ENCODE data around the gene DAGLA.
"Not testable (repeated sequence)": the region's sequence is repeated elsewhere in the genome, so short reads cannot be mapped to it uniquely, and the experiment has no call there.

Gene DAGLA

GRCh38 chr11:61679893-61680621 lies at the start of gene DAGLA:
TSS of gene DAGLA (plus strand) at chr11:61680391. CDS start at chr11:61720156, 39,765 bp downstream.
- DNase-seq, result peak; percentile 78

DNA sequence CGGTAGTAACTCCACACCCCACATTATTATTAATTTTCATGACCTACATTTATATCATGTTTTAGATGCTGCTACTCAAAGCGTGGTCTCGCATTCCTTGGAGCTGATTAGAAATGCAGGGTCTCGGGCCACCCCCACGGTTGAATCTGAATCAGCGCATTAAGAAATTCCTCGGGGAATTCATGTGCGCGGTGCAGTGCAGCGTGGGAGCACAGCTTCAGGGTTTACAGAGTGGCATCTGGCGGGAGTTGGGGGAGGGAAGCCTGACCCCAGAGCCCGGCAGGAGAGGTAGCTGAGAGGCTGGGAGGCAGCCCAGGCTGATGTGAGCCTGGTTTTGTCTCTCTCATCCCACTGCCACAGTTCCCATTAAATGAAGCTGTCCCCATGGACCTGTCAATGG lies 48.1 kb upstream of the DAGLA start:
- DNase-seq, result no peak

DNA sequence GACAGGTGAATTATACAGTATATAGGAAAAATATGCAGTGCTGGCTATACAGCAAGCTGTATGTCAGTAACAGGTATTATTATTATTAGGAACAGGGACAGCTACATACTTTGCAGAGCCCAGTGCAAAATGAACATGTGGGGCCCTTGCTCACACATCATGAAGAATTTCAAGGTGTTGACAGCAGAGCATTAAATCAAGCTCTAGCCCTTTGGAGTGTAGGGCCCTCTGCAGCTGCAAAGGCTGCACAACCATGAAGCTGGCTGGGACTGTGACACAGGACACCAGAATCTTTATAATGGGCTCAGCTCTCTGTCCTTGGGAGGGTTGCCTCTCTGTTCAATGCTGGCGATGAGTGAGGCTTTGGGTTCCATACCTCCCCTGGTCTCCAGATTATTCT lies 44.9 kb upstream of the DAGLA start:
- no peak for DNase-seq

DNA sequence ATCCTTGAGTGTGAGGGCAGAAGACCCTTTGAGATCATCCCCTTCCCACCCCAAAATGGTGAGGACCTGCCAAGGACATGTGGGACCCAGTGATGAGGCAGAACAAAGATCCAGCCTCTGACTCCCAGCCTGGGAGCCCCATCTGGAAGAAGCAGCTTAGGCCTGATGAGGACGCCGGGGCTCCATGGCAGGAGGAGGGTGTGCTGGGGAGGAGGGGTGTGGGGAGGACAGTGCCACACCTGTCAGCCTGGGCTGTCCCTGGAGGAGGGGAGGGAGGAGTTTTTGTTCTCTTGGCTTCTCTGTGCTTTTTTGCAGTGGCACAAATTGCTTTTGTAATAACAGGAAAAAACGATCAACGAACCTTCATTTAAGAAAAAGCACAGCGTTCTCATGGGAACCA lies 44.4 kb upstream of the DAGLA start:
- DNase-seq, result no peak

- DNase-seq, result no peak
Measured at GRCh38 chr11:61636676-61637075, 43.5 kb upstream of the DAGLA start.

DNA sequence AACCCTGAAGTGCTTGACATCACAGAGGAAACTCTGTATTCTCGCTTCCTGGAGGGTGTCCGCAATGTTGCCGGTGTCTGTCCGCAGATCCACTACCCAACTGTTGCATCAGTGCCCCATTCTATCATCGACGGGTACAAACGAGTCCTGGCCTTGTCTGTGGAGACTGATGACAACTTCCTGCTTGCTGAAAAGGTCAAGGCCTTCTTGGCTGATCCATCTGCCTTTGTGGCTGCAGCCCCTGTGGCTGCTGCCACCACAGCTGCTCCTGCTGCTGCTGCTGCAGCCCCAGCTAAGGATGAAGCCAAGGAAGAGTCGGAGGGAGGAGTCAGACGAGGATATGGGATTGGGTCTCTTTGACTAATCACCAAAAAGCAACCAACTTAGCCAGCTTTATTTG lies 42.9 kb upstream of the DAGLA start:
- DNase-seq, result no peak

- no peak for DNase-seq
Measured at GRCh38 chr11:61639816-61640443, 40.3 kb upstream of the DAGLA start.

GRCh38 chr11:61642162-61642561 lies 38.0 kb upstream of the DAGLA start:
- no peak for DNase-seq

DNA sequence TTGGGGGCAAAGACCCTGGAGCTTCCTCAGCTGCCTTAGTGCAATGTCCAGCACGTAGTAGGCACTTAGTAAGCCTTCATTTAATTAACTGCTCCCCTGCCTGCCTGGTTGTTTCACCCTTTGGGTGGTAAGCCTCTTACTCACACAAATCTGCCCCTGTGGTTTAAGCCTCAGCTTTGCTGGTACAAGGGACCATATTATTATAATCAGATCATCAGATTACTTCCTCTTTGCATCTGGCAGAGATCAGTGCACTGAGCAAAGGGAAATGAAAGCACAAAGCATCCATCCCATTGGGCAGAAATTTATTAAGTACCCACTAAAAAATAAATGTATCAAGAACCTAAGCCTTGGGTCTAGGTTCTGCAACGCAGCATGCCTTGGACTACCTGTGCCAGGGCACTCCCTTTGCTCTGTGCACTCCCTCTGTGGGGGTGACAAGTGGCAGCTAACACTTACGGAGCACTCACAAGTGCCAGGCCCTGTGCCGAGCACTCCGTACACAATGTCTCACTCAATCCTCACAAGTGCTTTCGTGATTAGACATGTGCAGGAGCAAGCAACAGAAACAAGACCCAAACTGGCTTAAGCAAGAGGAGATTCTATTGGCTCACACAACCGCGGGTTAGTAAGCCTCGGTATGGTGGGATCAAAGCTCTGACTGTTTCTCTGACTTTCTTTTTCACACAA lies 34.9 kb upstream of the DAGLA start:
- DNase-seq, result no peak

- DNase-seq, result no peak
Measured at GRCh38 chr11:61647529-61647928, 32.7 kb upstream of the DAGLA start.

- DNase-seq, result no peak
Measured at GRCh38 chr11:61650781-61651571, 29.2 kb upstream of the DAGLA start.

- no peak for DNase-seq
Measured at GRCh38 chr11:61652135-61652534, 28.1 kb upstream of the DAGLA start.

DNA sequence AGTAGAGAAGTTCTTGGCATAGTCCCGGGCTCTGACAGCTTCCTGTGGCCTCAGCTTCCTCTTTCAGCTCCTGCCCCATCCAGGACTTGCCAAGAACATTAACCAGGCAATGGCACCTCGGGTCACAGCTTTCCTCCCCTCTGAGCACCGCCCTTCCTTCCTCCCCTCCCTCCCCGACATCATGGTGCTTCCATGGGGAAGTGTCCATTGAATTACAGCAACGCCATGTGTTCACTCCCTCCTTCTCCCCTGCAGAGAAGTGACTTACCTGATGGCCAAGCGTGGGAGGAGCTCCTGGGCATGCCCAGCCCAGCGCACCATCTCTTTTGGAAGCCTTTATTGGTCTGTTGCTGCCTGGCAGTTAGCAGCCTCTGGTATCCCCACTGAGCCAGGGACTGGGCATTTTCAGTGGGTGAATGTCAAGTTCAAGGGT lies 25.8 kb upstream of the DAGLA start:
- DNase-seq, result no peak

- DNase-seq, result not testable (repeated sequence)
Measured at GRCh38 chr11:61655266-61656159, 24.7 kb upstream of the DAGLA start.

DNA sequence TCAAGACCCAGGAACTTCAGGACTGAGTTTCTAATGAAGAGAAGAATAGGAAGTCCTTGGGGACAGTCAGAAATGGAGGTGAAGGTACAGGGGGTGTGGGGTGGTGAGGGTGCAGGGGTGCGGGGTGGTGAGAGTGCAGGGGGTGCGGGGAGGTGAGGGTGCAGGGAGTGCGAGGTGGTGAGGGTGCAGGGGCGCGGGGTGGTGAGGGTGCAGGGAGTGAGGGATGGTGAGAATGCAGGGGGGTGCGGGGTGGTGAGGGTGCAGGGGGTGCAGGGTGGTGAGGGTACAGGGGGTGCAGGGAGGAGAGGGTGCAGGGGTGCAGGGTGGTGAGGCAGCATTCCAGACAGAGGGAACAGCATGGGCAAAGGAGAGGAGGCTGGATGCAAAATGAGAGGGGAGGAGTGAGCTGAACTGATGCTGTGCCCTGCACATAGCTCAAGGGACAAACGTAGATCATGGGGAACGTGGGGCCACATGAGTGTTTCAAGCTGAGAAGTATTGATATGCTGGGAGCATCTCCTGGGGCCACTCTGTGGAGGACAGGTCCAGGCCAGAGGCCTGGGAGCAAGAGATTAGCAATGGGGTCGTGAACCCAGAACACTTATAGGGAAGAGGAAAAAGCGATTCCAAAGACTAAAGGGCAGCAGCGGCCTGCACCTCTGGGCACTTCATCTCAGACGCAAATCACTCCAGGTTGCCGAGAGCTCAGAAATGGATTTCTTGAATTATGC lies 23.7 kb upstream of the DAGLA start:
- DNase-seq, result no peak

DNA sequence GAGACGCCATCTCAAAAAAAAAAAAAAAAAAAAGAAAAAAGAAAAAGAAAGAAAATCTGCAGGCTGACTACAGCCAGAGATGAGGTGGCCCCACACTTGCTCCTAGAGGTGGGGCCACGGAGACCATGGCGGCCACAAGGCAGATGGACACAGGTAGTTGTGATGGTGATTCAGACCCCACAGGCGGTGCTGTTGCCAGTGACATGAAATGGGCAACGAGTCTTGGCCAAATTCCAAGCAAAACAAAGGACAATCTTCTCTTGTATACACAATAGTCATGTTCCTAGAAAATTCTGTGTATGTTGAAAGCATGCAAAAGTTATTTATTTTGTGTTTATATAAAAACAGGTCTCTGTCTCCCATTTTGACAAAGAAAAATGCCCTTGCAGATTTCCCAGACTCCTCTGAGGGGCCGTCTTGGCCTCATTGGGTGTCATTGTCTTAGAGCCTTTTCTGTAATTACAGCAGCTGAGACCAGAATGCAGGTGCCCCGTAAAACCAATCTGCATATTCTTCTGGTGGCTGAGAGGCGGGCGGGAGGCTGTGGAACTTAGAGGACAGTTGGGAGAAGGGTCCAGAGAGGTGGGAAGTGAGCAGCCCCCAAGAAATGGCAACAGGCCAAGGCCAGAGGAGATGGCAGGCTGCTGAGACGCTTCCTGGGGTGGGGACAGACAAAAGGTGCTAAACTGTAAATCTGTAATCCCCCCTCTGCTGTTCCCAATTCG lies 22.5 kb upstream of the DAGLA start:
- DNase-seq, result no peak

GRCh38 chr11:61659413-61660196 lies 20.6 kb upstream of the DAGLA start:
- DNase-seq, result no peak

GRCh38 chr11:61660997-61661396 lies 19.2 kb upstream of the DAGLA start:
- not testable (repeated sequence) for DNase-seq

GRCh38 chr11:61666684-61667297 lies 13.4 kb upstream of the DAGLA start:
- DNase-seq, result no peak

All from CD4-positive, alpha-beta T cell treated with Interleukin-6 for 4 hours (primary cell).